GM21526 (cell line): Measurements from ENCODE around the gene PCDH10.

Source experiments
- ATAC-seq: cut with Tn5 transposase; IDR thresholded peaks from one replicate; pipeline ENCODE4 v1.9.1; 2021; ENCODE audit warnings: moderate library complexity; ENCODE audit not compliant: unreplicated experiment, low FRiP score

The PCDH10 gene

DNA sequence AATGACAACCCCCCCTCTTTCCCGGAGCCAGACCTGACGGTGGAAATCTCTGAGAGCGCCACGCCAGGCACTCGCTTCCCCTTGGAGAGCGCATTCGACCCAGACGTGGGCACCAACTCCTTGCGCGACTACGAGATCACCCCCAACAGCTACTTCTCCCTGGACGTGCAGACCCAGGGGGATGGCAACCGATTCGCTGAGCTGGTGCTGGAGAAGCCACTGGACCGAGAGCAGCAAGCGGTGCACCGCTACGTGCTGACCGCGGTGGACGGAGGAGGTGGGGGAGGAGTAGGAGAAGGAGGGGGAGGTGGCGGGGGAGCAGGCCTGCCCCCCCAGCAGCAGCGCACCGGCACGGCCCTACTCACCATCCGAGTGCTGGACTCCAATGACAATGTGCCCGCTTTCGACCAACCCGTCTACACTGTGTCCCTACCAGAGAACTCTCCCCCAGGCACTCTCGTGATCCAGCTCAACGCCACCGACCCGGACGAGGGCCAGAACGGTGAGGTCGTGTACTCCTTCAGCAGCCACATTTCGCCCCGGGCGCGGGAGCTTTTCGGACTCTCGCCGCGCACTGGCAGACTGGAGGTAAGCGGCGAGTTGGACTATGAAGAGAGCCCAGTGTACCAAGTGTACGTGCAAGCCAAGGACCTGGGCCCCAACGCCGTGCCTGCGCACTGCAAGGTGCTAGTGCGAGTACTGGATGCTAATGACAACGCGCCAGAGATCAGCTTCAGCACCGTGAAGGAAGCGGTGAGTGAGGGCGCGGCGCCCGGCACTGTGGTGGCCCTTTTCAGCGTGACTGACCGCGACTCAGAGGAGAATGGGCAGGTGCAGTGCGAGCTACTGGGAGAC lies 1.6 kb downstream of the PCDH10 start:
- no peak for ATAC-seq

DNA sequence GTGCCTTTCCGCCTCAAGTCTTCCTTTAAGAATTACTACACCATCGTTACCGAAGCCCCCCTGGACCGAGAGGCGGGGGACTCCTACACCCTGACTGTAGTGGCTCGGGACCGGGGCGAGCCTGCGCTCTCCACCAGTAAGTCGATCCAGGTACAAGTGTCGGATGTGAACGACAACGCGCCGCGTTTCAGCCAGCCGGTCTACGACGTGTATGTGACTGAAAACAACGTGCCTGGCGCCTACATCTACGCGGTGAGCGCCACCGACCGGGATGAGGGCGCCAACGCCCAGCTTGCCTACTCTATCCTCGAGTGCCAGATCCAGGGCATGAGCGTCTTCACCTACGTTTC lies 2.2 kb downstream of the PCDH10 start:
- ATAC-seq: no peak

DNA sequence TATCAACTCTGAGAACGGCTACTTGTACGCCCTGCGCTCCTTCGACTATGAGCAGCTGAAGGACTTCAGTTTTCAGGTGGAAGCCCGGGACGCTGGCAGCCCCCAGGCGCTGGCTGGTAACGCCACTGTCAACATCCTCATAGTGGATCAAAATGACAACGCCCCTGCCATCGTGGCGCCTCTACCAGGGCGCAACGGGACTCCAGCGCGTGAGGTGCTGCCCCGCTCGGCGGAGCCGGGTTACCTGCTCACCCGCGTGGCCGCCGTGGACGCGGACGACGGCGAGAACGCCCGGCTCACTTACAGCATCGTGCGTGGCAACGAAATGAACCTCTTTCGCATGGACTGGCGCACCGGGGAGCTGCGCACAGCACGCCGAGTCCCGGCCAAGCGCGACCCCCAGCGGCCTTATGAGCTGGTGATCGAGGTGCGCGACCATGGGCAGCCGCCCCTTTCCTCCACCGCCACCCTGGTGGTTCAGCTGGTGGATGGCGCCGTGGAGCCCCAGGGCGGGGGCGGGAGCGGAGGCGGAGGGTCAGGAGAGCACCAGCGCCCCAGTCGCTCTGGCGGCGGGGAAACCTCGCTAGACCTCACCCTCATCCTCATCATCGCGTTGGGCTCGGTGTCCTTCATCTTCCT lies 2.7 kb downstream of the PCDH10 start:
- no peak for ATAC-seq

DNA sequence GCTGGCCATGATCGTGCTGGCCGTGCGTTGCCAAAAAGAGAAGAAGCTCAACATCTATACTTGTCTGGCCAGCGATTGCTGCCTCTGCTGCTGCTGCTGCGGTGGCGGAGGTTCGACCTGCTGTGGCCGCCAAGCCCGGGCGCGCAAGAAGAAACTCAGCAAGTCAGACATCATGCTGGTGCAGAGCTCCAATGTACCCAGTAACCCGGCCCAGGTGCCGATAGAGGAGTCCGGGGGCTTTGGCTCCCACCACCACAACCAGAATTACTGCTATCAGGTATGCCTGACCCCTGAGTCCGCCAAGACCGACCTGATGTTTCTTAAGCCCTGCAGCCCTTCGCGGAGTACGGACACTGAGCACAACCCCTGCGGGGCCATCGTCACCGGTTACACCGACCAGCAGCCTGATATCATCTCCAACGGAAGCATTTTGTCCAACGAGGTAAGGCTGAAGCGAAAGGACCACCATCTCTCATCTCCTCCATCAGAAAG lies 3.3 kb downstream of the PCDH10 start:
- no peak for ATAC-seq

DNA sequence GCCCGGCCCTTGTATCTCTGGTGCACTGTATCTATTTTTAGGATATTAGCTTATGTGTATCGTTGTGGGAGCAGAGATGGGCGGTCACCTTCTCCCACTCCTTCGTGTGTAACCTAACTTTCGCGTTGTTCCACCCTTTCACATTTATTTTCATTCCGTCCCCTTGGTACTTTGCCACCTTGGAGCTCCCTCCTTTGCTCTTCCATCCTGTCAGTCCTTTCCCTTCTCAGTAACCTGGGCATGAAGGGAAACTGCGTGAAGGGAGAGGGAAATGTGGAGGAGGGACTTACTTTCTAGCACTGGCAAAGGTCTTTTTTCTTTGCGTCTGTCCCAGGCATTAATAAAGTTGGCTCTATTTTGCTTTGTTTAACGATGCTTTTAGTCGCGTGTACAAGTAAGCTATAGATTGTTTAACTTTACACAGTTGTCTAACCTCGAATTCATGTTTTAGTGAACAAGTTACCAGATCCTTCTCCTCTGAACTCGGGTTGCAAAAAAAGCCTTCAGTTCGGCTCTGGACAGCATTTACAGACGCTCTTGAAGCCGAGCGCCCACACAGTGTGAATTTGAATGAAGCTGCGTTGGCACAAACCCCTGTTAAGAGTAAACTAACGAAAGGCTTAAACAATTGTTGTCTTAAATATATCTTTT lies 3.9 kb downstream of the PCDH10 start:
- no peak for ATAC-seq

DNA sequence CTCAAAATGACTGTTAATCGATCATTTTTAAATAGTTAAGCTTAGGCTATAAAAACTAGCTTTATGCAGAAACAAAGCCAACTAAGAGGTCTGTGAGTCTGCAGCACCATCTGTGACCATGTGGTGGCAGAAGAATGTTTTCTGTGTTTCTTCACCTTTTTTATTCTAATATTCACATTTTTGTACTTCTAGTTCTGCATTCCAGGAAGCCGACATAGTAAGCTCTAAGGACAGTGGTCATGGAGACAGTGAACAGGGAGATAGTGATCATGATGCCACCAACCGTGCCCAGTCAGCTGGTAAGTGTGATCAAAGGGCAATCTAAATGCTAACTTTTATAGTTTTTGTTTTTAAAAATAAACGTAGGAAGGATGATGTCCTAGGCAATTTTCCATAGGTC lies 5.6 kb downstream of the PCDH10 start:
- ATAC-seq: no peak

DNA sequence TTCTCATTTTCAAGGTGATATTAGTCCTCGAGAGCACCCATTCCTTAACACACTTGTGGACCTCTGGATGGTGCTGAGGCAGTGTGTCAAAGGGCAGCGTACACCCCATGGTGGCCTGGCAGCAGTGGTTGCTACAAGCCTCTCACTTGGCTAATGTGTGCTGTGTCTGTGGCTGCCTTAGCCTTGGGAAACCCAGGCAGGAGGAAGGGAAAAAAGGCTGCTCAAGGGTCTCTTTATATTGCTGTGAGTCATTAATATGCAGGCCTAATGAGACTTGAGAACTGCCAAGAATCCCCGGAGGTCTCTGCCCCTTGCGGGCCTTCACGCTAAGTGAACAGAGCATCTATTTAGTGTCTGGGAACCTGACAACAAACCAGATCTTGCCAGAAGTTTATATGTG lies 7.0 kb downstream of the PCDH10 start:
- ATAC-seq: no peak

DNA sequence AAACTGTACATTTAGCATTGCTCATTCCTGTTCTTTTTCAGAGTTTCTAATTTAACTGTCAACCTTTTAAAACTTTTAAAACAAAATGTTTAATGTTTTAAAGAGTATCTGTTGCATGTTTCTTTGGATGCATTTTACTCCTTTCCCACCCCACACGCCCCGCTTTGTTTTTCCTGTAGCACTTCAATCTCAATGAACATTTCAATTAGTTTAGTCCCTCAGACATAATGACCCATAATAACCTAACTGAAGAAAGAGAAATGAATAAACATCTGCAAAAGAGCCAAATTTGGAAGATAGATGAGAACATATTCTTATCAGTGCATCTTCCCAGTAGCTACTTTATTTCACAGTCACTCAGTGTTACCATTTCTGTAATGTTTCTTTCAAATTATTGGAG lies 7.5 kb downstream of the PCDH10 start:
- ATAC-seq: no peak

DNA sequence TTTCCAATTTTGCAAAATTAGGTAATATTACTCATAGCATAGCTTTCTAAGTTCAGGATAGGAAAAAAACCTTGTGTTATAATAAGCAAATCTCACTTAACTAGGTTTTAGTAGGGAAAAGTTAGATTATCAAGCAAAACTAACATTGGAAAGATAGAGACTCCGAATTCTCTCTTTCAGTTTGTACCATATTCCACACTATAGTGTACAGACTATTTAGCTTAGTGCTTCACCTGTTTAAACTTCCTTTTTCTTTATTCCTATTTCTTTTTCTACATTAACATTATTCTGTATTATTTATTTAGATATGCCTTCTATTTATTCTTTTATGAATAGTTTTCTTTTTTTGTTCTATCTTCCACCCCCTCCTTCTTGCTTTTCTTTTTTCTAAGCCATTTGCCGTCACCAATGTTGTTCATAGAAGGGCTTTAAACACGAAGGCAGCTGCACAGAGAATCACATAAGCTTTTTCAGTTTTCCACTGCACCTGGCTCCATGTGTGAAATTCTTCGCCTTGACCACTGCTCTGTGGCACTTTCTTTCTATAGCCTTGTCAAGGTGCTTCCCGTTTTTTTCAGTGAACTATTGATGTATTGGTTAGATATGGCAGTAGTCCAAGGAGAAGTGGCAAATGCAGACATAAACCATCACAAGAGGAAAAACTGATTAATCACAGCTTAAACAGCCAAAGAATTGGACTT lies 8.5 kb downstream of the PCDH10 start:
- ATAC-seq: no peak

DNA sequence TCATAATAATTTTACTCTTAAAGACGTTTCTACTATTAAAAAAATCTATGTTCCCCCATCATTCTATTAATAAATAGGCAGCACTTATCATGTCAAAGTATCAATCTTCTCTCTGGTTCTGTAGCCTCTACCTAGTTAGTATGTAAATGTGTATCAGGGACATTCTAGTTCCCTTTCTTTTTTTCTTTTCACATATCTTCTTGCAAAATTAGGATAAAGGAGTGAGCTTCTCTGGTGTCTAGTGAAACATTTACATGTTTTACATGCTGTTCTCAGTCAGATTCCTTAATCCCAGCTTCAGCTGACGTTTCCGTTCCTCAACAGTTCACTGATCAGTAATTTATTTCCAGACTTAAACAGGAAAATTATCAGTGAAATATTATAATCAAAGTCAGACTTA lies 11.8 kb downstream of the PCDH10 start:
- no peak for ATAC-seq

DNA sequence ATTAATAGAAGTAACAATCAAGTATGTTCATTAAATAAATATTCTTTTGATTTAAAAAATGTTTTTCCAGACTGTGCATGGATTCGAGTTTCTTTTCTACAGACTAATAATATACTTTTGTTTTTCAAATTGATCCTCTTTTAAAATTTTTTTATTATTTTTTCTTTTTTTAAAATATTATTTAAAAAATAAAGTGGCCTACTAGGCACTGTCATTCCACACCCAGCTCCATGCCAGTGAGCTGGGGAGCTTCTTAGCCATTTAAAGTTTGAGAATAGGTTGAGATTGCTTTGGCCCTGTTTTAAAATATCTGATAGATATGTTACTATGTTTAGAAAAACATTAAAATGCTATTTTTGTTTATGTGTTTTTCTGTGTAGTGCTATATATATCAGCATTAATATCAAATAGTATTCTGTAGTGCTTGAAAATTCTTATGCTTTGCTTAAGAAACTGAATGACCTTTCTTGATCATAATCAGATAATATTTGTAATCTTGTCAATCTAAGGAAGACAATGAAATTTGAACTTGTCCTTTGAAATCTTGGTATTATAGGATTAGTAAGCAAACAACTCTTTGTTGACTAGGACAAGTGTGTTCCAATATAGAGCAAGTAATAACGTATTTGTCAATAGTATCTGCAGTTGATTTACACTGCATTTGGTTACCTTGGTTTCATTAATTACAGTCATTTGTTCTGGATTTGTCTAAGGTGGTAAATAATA lies 12.6 kb downstream of the PCDH10 start:
- no peak for ATAC-seq

DNA sequence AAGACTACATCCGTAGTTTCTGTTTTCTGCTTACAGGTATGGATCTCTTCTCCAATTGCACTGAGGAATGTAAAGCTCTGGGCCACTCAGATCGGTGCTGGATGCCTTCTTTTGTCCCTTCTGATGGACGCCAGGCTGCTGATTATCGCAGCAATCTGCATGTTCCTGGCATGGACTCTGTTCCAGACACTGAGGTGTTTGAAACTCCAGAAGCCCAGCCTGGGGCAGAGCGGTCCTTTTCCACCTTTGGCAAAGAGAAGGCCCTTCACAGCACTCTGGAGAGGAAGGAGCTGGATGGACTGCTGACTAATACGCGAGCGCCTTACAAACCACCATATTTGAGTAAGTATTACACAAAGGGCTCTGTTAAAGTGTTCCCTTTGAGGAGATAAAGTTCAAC lies 13.8 kb downstream of the PCDH10 start:
- ATAC-seq: no peak

DNA sequence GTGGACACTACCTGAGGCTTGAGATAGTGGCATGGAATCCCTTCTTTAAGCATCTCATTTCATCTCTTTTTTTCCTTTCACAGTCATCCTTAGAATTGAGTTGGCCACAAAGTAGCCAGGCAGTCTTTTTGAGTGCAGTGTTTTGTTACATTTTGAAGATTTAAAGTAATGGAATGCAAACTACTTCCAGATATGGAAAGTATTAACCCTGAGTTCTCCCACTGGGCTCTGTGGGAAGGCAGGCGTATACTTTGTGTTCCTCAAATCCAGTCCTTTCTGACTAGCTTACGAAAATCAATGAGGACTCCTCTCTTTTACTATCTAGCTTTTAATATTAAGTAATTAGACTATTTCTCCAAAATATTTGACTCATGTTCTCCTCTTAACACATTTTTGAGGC lies 29.9 kb downstream of the PCDH10 start:
- no peak for ATAC-seq

DNA sequence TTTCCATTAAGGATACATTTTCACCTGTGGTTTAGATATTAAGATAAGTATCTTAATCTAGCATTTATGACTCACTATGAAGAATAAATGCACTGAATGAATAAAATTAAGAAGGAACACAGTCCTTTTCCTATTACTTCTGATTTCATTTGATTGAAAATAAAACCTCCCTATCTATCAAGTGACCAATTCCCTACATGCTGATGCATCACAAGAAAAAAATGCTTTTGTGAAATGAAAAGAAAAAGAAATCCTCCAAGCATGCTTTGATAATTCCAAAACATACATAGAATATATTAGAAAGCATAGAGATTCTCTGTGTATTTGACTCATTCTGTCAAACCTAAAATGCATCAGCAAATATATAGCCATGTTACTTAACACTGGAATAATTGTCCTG lies 37.1 kb downstream of the PCDH10 start:
- no peak for ATAC-seq

DNA sequence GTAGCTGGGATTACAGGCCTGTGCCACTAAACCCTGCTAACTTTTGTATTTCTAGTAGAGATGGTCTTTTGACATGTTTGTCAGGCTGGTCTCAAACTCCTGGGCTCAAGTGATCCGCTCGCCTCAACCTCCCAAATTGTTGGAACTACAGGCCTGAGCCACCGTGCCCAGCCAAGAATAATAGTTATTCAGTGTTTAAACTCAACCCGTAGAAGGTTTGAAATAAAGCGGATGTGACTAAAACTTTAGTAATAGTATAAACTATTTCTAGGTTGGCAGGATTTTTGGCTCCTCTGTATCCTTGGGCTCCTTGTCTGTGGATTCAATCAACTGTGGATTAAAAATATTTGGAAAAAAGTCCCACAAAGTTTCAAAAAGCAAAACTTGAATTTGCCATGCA lies 37.8 kb downstream of the PCDH10 start:
- no peak for ATAC-seq

DNA sequence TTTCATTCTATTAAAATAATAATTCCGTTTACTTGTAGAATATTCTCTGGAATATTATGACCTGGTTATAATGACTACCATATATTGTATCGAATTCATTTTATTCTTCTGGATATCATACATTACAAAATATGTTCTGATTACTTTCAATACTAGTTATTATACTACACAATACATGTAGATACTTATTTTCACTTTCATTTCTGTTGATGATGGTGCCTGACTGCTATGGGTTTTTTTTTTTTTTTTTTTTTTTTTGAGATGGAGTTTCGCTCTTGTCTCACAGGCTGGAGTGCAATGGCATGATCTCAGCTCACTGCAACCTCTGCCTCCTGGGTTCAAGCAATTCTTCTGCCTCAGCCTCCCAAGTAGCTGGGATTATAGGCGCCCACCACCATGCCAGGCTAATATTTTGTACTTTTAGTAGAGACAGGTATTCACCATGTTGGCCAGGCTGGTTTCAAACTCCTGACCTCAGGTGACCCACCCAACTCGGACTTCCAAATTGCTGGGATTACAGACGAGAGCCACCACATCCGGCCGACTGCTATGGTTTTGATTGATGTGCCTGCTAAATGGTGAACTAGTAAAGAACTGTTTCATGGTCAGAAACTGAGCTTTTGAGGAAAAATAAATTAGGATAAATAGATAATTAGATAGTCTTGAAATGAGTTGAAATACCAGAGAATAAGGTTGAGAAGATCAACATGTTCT lies 39.5 kb downstream of the PCDH10 start:
- ATAC-seq: no peak

DNA sequence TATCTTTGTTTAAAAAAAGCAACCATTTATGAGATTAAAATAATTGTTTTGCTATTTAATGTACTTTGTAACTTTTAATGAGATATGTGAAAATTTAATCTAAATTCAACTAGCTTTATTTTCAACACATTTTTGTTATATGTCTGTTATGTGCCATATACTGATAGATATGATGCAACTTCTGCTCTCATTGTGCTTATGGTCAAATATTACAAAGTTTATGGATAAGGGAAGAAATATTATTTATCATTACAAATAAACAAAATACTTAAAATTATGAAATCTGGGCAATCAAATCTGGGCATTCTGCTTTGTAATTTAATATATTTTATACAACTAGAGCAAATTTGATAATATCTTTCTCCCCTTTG lies 40.0 kb downstream of the PCDH10 start:
- no peak for ATAC-seq

DNA sequence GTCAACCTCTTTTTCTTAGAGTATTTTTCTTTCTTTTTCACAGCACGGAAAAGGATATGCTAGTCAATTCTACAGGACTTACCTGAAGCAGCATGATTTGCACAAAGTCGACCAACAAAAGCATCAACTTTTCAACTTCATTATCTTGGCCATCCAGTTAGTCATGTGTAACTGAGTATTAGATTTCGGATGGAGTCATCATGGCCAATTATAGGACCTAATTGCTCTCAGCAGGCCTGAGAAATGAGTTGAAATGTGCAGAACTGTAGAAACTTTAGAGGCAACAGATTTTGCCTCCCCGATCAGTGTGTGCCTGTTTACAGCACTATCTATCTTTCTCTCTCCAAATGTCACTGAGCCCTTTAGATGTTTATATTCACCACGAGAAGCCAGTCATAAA lies 41.0 kb downstream of the PCDH10 start:
- no peak for ATAC-seq

DNA sequence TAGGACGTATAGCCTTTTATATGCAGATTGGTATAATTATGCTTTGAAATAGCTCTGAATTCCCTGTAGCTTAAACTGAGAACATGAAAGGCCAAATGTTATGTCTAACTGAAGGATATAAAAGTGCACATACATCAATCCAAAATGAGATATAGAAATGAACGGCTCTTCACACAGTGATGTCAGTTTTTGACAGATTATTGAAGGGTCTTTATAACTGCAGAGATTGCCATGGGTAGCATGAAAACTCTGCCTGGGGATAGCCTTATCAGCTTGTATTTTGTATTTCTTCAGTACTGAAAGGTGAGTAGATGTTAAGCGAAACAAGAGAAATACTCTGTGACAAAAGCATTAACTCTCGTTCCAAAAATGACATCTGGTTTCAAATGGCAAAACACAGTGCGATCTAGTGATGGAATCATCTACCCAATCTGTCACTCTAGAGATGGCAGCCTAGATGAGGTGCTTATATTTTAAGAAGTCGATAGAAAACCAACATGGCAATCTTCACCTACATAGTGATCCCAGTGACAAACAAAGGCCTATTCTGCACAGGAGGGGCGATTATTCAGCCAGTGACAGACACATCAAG lies 59.7 kb downstream of the PCDH10 start:
- ATAC-seq: no peak

DNA sequence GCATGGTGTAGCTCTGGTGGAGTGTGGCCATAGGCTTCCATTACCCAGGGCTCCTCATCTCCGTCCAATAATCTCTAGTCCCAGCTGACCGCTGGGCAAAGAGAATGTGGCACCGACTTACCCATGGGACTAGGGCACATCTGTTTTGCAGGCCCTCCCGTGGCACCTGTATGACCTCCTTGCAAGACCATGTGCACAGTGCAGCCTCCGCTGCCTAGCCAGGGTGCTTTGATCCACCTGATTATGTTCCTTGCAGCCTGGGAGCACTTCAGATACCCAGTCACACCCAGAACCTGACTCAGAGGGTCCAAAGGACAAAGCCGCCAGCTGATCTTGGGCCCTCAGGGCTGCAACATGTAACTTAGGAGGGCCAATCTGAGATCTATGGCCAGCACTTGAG lies 84.8 kb downstream of the PCDH10 start:
- no peak for ATAC-seq
